ENCODE results near the gene SH3PXD2A. TPM values are rescaled to one million over a fixed set of nuclear protein-coding genes. Genes with fewer than 3 reads are reported as not detected.
A peak's percentile ranks its signal among the peaks of the same experiment; 100 is the strongest.

SH3PXD2A gene
- polyA plus RNA-seq, 4 donors = 2.2 to 28.3 (median 8.7) TPM

GRCh38 chr10:103549349-103549685, 306.1 kb downstream of the SH3PXD2A start:
- no peaks in the 10 kb centered on the region for H3K27me3 ChIP-seq (ENCODE audit: control insufficient read depth in 3 of 3, insufficient read depth in 3 of 3, low read length in 3 of 3)
- 46 to 79% (median 49%) methylated on average over 2 to 3 of the region's 3 CpGs for WGBS, 3 donors
- no peaks in the 10 kb centered on the region for H3K9me3 ChIP-seq (ENCODE audit: control insufficient read depth in 2 of 2, insufficient read depth in 1 of 2, low read depth in 1 of 2, low read length in 1 of 2)
- no peak overlapping the region for H3K4me3 ChIP-seq (ENCODE audit: low read depth in 1 of 3, low read length in 3 of 3)
- no peaks in the 10 kb centered on the region for H3K36me3 ChIP-seq (ENCODE audit: control insufficient read depth in 3 of 3, insufficient read depth in 2 of 3, low read depth in 1 of 3, low read length in 3 of 3)
- peak overlapping the region in 2 of 3 donors; percentile 34 to 35 for H3K27ac ChIP-seq (ENCODE audit: low read depth in 1 of 3, low read length in 2 of 3)
- no peak for DNase-seq
- peaks cover 0 to 32% (median 5%) of the 10 kb centered on the region in 3 donors for H3K4me1 ChIP-seq (ENCODE audit: control insufficient read depth in 3 of 3, insufficient read depth in 2 of 3, low read depth in 1 of 3, low read length in 2 of 3)
- FAIRE-seq = no peak

- 31 to 79% (median 48%) methylated on average over 12 of the region's 12 CpGs for WGBS, 3 donors
- no peak for FAIRE-seq
- no peak overlapping the region for H3K4me3 ChIP-seq (ENCODE audit: low read depth in 1 of 3, low read length in 3 of 3)
- no peaks in the 10 kb centered on the region for H3K36me3 ChIP-seq (ENCODE audit: control insufficient read depth in 3 of 3, insufficient read depth in 2 of 3, low read depth in 1 of 3, low read length in 3 of 3)
- H3K9me3 ChIP-seq (ENCODE audit: control insufficient read depth in 2 of 2, insufficient read depth in 1 of 2, low read depth in 1 of 2, low read length in 1 of 2) = no peaks in the 10 kb centered on the region
- DNase-seq = peak; percentile 55 to 72
- no peaks in the 10 kb centered on the region for H3K27me3 ChIP-seq (ENCODE audit: control insufficient read depth in 3 of 3, insufficient read depth in 3 of 3, low read length in 3 of 3)
- H3K4me1 ChIP-seq (ENCODE audit: control insufficient read depth in 3 of 3, insufficient read depth in 2 of 3, low read depth in 1 of 3, low read length in 2 of 3) = peaks cover 0 to 32% (median 5%) of the 10 kb centered on the region in 3 donors
- peak overlapping the region in 1 of 3 donors; percentile 9 for H3K27ac ChIP-seq (ENCODE audit: low read depth in 1 of 3, low read length in 2 of 3)
Measured at GRCh38 chr10:103548581-103549348, 306.6 kb downstream of the SH3PXD2A start.

DNA sequence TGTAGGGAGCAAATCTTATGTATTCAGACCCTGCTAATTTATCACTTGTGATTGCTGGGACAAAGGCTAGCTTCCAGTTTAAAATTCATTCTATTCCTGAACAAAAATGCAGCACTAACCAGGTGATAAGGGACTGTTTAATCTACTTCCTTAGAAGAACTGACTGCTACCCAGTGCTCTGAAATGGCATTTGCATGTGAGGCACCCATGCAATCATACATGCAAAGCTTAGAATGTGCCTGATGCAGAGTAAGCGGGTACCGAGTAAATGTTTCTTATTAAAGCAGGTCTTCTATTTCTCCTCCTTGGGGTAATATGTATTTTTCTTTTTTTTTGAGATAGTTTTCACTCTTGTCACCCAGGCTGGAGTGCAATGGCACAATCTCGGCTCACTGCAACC, 307.4 kb downstream of the SH3PXD2A start:
- DNase-seq (no peak), FAIRE-seq (no peak)
- WGBS, 3 donors = 88 to 93% (median 92%) methylated on average over 3 of the region's 3 CpGs
- peaks cover 0 to 39% (median 5%) of the 10 kb centered on the region in 3 donors for H3K4me1 ChIP-seq (ENCODE audit: control insufficient read depth in 3 of 3, insufficient read depth in 2 of 3, low read depth in 1 of 3, low read length in 2 of 3)
- no peaks in the 10 kb centered on the region for H3K27me3 ChIP-seq (ENCODE audit: control insufficient read depth in 3 of 3, insufficient read depth in 3 of 3, low read length in 3 of 3)
- no peaks in the 10 kb centered on the region for H3K36me3 ChIP-seq (ENCODE audit: control insufficient read depth in 3 of 3, insufficient read depth in 2 of 3, low read depth in 1 of 3, low read length in 3 of 3)
- no peak overlapping the region for H3K4me3 ChIP-seq (ENCODE audit: low read depth in 1 of 3, low read length in 3 of 3)
- no peak overlapping the region for H3K27ac ChIP-seq (ENCODE audit: low read depth in 1 of 3, low read length in 2 of 3)
- H3K9me3 ChIP-seq (ENCODE audit: control insufficient read depth in 2 of 2, insufficient read depth in 1 of 2, low read depth in 1 of 2, low read length in 1 of 2) = no peaks in the 10 kb centered on the region

GRCh38 chr10:103547391-103547946, 307.9 kb downstream of the SH3PXD2A start:
- DNase-seq = peak in 1 of 2 donors; percentile 53
- H3K27ac ChIP-seq (ENCODE audit: low read depth in 1 of 3, low read length in 2 of 3) = peak overlapping the region in 1 of 3 donors; percentile 19

GRCh38 chr10:103546401-103546800, 309.0 kb downstream of the SH3PXD2A start:
- FAIRE-seq (no peak), DNase-seq (no peak)
- Histone ChIP-seq H3K36me3 (ENCODE audit: control insufficient read depth in 3 of 3, insufficient read depth in 2 of 3, low read depth in 1 of 3, low read length in 3 of 3) (no peaks in the 10 kb centered on the region), H3K9me3 (ENCODE audit: control insufficient read depth in 2 of 2, insufficient read depth in 1 of 2, low read depth in 1 of 2, low read length in 1 of 2) (no peaks in the 10 kb centered on the region), H3K27ac (ENCODE audit: low read depth in 1 of 3, low read length in 2 of 3) (no peak overlapping the region), H3K4me1 (ENCODE audit: control insufficient read depth in 3 of 3, insufficient read depth in 2 of 3, low read depth in 1 of 3, low read length in 2 of 3) (peaks cover 0 to 50% (median 5%) of the 10 kb centered on the region in 3 donors), H3K27me3 (ENCODE audit: control insufficient read depth in 3 of 3, insufficient read depth in 3 of 3, low read length in 3 of 3) (no peaks in the 10 kb centered on the region), H3K4me3 (ENCODE audit: low read depth in 1 of 3, low read length in 3 of 3) (no peak overlapping the region)
- WGBS, 3 donors = 21 to 74% (median 39%) methylated on average over 1 of the region's 1 CpG

More at GRCh38 chr10:103547391-103547946, 307.9 kb downstream of the SH3PXD2A start:
- Histone ChIP-seq H3K27me3 (ENCODE audit: control insufficient read depth in 3 of 3, insufficient read depth in 3 of 3, low read length in 3 of 3) (no peaks in the 10 kb centered on the region), H3K36me3 (ENCODE audit: control insufficient read depth in 3 of 3, insufficient read depth in 2 of 3, low read depth in 1 of 3, low read length in 3 of 3) (no peaks in the 10 kb centered on the region), H3K4me1 (ENCODE audit: control insufficient read depth in 3 of 3, insufficient read depth in 2 of 3, low read depth in 1 of 3, low read length in 2 of 3) (peaks cover 0 to 45% (median 5%) of the 10 kb centered on the region in 3 donors), H3K9me3 (ENCODE audit: control insufficient read depth in 2 of 2, insufficient read depth in 1 of 2, low read depth in 1 of 2, low read length in 1 of 2) (no peaks in the 10 kb centered on the region), H3K4me3 (ENCODE audit: low read depth in 1 of 3, low read length in 3 of 3) (no peak overlapping the region)
- 77 to 87% (median 81%) methylated on average over 10 of the region's 10 CpGs for WGBS, 3 donors
- no peak for FAIRE-seq

GRCh38 chr10:103545771-103546281, 309.6 kb downstream of the SH3PXD2A start:
- no peak for FAIRE-seq
- WGBS, 3 donors = 32 to 73% (median 33%) methylated on average over 4 of the region's 4 CpGs
- no peak overlapping the region for H3K27ac ChIP-seq (ENCODE audit: low read depth in 1 of 3, low read length in 2 of 3)

DNA sequence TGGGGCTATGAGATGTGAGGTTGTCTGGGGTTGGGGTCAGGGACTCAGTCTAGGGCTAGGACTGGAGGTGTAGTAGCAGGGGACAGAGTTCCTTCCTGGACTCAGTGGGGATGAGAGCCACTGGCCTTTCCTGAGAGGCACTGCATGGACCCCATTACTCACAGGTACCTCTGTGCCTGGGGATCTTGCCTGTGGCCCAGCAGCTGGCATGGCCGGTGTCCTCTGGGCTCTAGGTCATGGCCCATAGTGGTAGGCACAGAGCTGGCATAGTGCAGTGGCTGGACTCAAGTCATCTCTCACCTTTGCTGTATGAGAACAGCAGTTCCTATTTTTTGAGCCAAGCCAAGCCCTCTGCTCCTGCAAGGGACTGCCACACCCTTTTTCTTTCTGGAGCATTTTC, 310.0 kb downstream of the SH3PXD2A start:
- Histone ChIP-seq H3K4me1 (ENCODE audit: control insufficient read depth in 3 of 3, insufficient read depth in 2 of 3, low read depth in 1 of 3, low read length in 2 of 3) (peaks cover 0 to 50% (median 5%) of the 10 kb centered on the region in 3 donors), H3K27me3 (ENCODE audit: control insufficient read depth in 3 of 3, insufficient read depth in 3 of 3, low read length in 3 of 3) (no peaks in the 10 kb centered on the region), H3K9me3 (ENCODE audit: control insufficient read depth in 2 of 2, insufficient read depth in 1 of 2, low read depth in 1 of 2, low read length in 1 of 2) (no peaks in the 10 kb centered on the region), H3K4me3 (ENCODE audit: low read depth in 1 of 3, low read length in 3 of 3) (no peak overlapping the region), H3K27ac (ENCODE audit: low read depth in 1 of 3, low read length in 2 of 3) (peak overlapping the region in 1 of 3 donors; percentile 1), H3K36me3 (ENCODE audit: control insufficient read depth in 3 of 3, insufficient read depth in 2 of 3, low read depth in 1 of 3, low read length in 3 of 3) (no peaks in the 10 kb centered on the region)
- WGBS, 3 donors = 42 to 88% (median 43%) methylated on average over 1 of the region's 1 CpG
- FAIRE-seq (no peak), DNase-seq (no peak)

More at GRCh38 chr10:103545771-103546281, 309.6 kb downstream of the SH3PXD2A start:
- no peaks in the 10 kb centered on the region for H3K36me3 ChIP-seq (ENCODE audit: control insufficient read depth in 3 of 3, insufficient read depth in 2 of 3, low read depth in 1 of 3, low read length in 3 of 3)
- H3K4me3 ChIP-seq (ENCODE audit: low read depth in 1 of 3, low read length in 3 of 3) = no peak overlapping the region
- peaks cover 0 to 50% (median 5%) of the 10 kb centered on the region in 3 donors for H3K4me1 ChIP-seq (ENCODE audit: control insufficient read depth in 3 of 3, insufficient read depth in 2 of 3, low read depth in 1 of 3, low read length in 2 of 3)
- DNase-seq = peak; percentile 53 to 78
- no peaks in the 10 kb centered on the region for H3K27me3 ChIP-seq (ENCODE audit: control insufficient read depth in 3 of 3, insufficient read depth in 3 of 3, low read length in 3 of 3)
- no peaks in the 10 kb centered on the region for H3K9me3 ChIP-seq (ENCODE audit: control insufficient read depth in 2 of 2, insufficient read depth in 1 of 2, low read depth in 1 of 2, low read length in 1 of 2)

- WGBS, 3 donors = 85 to 93% (median 90%) methylated on average over 8 of the region's 8 CpGs
- Histone ChIP-seq H3K27me3 (ENCODE audit: control insufficient read depth in 3 of 3, insufficient read depth in 3 of 3, low read length in 3 of 3) (no peaks in the 10 kb centered on the region), H3K27ac (ENCODE audit: low read depth in 1 of 3, low read length in 2 of 3) (peak overlapping the region in 1 of 3 donors; percentile 1), H3K9me3 (ENCODE audit: control insufficient read depth in 2 of 2, insufficient read depth in 1 of 2, low read depth in 1 of 2, low read length in 1 of 2) (no peaks in the 10 kb centered on the region), H3K4me3 (ENCODE audit: low read depth in 1 of 3, low read length in 3 of 3) (no peak overlapping the region), H3K4me1 (ENCODE audit: control insufficient read depth in 3 of 3, insufficient read depth in 2 of 3, low read depth in 1 of 3, low read length in 2 of 3) (peaks cover 0 to 50% (median 5%) of the 10 kb centered on the region in 3 donors), H3K36me3 (ENCODE audit: control insufficient read depth in 3 of 3, insufficient read depth in 2 of 3, low read depth in 1 of 3, low read length in 3 of 3) (no peaks in the 10 kb centered on the region)
- DNase-seq = peak in 1 of 2 donors; percentile 33
- FAIRE-seq = no peak
Measured at GRCh38 chr10:103544657-103545310, 310.6 kb downstream of the SH3PXD2A start.
